HL-60/S4 treated with retinoic acid at 250 ng/mL for 4 days and 3 days (cell line): ENCODE data around the gene LILRB3.
"Not testable (repeated sequence)": the region's sequence is repeated elsewhere in the genome, so short reads cannot be mapped to it uniquely, and the experiment has no call there.

Experiments used
- in situ Hi-C: fragments of 300-500 bp; cut with MboI; formaldehyde crosslinking; loops from 2 replicates; pipeline ENCODE4 v1.7.0; 2022; ENCODE audit warnings: low sequenced_read_pairs

LILRB3 gene

DNA sequence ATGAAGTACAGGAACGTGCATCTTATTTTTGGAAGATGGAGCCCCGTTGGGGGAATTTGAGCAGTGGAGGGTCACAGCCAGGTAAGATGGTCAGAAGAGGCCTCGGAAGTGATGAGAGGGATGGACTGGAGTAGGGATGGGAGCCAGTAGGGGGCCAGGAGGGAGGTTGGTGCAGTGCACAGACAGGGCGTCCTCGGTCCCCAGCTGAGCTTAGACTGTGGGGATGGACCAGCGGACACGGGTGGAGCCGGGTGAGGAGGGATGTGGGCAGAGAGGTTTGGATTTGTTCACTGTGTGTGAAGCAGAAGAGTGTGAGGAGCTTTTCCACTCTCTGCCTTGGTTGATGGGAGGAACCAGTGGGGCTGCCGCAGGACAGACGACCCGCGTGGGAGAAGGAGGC is 11.6 kb downstream of the LILRB3 start:
- in situ Hi-C loops = no loop called here

- in situ Hi-C loops = no loop called here
These were observed 12.9 kb downstream of the LILRB3 start for GRCh38 chr19:54209811-54210494.

- in situ Hi-C loops = no loop called here
These were observed 13.6 kb downstream of the LILRB3 start for GRCh38 chr19:54209058-54209810.

DNA sequence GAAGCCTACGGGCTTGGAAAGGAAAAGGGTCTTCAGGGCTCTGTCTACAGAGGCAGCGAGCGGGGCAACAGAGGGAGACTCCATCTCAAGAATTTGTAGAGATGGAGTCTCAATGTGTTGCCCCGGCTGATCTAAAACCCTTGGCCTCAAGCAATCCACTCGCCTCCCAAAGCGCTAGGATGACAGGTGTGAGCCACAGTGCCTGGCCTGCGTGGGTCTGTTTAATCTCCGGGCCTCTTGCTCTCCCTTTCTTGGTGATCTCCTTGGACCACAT is 14.1 kb downstream of the LILRB3 start:
- in situ Hi-C loops = no loop called here

GRCh38 chr19:54207983-54208783 is 14.6 kb downstream of the LILRB3 start:
- in situ Hi-C loops = no loop called here

- in situ Hi-C loops = no loop called here
These were observed 15.2 kb downstream of the LILRB3 start for GRCh38 chr19:54207676-54207982.

DNA sequence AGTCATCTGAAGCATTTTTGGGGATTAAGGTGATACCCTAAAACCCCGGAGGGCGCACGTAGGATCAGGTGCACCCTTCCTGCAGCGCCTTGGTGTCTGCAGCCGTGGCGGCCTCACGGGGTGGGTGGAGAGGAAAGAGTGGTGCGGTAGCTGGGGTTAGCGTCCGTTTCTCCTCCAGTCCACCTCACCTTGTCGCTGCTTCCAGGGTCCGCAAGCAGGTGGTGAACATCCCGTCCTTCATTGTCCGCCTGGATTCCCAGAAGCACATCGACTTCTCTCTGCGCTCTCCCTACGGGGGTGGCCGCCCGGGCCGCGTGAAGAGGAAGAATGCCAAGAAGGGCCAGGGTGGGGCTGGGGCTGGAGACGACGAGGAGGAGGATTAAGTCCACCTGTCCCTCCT is 15.6 kb downstream of the LILRB3 start:
- in situ Hi-C loops = not testable (repeated sequence)

GRCh38 chr19:54206831-54207177 is 16.0 kb downstream of the LILRB3 start:
- in situ Hi-C loops = no loop called here

- in situ Hi-C loops = no loop called here
These were observed 16.6 kb downstream of the LILRB3 start for GRCh38 chr19:54206030-54206830.

GRCh38 chr19:54204767-54205468 is 17.9 kb downstream of the LILRB3 start:
- in situ Hi-C loops = no loop called here

- in situ Hi-C loops = no loop called here
These were observed 19.6 kb downstream of the LILRB3 start for GRCh38 chr19:54203151-54203611.

- in situ Hi-C loops = no loop called here
These were observed 20.8 kb downstream of the LILRB3 start for GRCh38 chr19:54201980-54202379.

DNA sequence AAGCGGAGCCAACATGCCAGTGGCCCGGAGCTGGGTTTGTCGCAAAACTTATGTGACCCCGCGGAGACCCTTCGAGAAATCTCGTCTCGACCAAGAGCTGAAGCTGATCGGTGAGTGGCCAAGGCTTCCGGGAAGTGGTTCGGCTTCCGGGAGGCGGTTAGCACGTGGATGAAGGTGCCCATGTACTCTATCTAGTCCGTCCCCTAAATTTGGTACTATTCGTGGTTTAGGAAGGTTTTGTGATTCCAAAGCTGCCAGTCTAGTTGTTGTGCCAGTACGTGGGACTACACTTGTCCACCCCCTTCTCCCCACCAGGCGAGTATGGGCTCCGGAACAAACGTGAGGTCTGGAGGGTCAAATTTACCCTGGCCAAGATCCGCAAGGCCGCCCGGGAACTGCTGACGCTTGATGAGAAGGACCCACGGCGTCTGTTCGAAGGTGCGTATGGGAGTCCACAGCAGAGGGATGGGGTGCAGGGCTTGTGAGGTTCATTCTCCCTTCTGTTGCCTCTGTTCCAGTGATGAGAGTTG is 21.6 kb downstream of the LILRB3 start:
- in situ Hi-C loops = no loop called here

DNA sequence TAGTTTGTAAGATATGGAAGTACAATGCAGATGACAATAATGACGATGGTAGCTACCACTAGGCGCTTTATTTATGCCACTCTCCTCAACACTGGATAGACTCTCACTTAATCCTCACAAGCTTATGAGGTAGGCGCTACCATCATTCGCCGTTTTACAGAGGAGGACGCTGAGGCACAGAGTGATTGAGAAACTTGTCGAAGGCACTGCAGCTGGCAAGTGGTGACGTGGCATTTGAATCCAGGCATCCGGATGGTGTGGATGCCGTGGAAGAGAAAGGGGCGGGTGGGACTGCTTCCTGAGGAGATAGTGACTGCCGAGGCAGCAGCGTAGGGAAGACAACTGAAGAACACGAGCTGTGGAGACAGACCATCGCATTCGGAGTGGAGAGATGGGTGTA is 23.4 kb downstream of the LILRB3 start:
- in situ Hi-C loops = no loop called here

- in situ Hi-C loops = no loop called here
These were observed 25.7 kb downstream of the LILRB3 start for GRCh38 chr19:54197121-54197520.

DNA sequence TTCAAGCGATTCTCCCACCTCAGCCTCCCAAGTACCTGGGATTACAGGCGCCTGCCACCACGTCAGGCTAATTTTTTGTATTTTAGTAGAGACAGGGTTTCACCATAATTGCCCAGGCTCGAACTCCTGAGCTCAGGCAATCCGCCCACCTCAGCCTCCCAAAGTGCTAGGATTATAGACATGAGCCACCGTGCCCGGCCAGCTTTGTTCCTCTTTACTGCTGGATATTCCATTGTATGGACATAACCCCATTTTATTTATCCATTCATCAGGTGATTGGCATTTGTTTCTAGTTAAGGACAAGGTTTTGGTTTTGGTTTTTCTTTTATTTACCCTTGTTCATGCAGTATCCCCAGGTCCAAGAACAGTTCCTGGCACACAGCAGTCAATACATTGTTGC is 26.3 kb downstream of the LILRB3 start:
- in situ Hi-C loops = no loop called here

DNA sequence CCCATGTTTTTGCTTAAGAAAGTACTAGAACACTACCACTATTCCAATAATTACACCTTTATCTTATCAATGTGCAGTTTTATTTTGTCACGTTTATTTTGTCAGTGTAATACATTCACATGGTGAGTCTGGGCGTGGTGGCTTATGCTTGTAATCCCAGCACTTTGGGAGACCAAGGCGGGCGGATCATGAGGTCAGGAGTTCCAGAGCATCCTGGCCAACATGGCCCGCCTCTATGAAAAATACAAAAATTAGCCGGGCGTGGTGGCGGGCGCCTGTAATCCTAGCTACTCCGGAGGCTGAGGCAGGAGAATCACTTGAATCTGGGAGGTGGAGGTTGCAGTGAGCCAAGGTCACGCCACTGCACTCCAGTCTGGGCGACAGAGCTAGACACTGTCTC is 28.3 kb downstream of the LILRB3 start:
- in situ Hi-C loops = not testable (repeated sequence)

DNA sequence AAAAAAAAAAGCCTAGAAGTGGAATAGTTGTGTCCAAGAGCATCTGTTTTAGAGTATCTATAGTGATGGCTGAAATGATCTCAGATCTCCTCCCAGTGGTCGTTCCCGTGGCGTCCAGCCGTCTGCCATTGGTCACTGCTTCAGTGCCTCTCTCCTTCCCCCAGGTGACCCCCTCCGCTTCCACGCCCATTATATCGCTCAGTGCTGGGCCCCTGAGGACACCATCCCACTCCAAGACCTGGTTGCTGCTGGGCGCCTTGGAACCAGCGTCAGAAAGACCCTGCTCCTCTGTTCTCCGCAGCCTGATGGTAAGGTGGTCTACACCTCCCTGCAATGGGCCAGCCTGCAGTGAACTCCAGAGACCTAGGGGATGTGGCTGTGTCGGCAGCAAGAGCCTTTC is 29.8 kb downstream of the LILRB3 start:
- in situ Hi-C loops = no loop called here

- in situ Hi-C loops = no loop called here
These were observed 30.9 kb downstream of the LILRB3 start for GRCh38 chr19:54191811-54192453.
